Hepatocyte (in vitro differentiated cells): Measurements from ENCODE around the gene TSPEAR. TPM values are rescaled to one million over a fixed set of nuclear protein-coding genes. Genes with fewer than 3 reads are reported as not detected.

Experiments used
- DNase-seq: peaks from one replicate; pipeline ENCODE4 v3.0.0-alpha.2; 2016; ENCODE audit warnings: low spot score
- H2AFZ ChIP-seq: fragments of 200-600 bp; sonication (generic); 2 replicates; pipeline ENCODE4 v1.6.0; 2016; ENCODE audit warnings: antibody characterized with exemption, mild to moderate bottlenecking
- H3K27ac ChIP-seq: fragments of 200-600 bp; sonication (generic); 2 replicates; pipeline ENCODE4 v1.5.1; 2016; ENCODE audit warnings: mild to moderate bottlenecking
- H3K27me3 ChIP-seq: fragments of 200-600 bp; sonication (generic); 2 replicates; pipeline ENCODE4 v1.6.1; 2016
- H3K36me3 ChIP-seq: fragments of 200-600 bp; sonication (generic); replicated peaks from 2 replicates; pipeline ENCODE4 v1.5.1; 2016; ENCODE audit warnings: low read depth; ENCODE audit not compliant: insufficient read depth
- H3K4me1 ChIP-seq: fragments of 200-600 bp; sonication (generic); 2 replicates; pipeline ENCODE4 v1.5.1; 2016; ENCODE audit warnings: mild to moderate bottlenecking, moderate library complexity; ENCODE audit not compliant: insufficient read depth
- H3K4me2 ChIP-seq: fragments of 200-600 bp; sonication (generic); 2 replicates; pipeline ENCODE4 v1.6.0; 2016
- H3K4me3 ChIP-seq: fragments of 200-600 bp; sonication (generic); 2 replicates; pipeline ENCODE4 v1.5.1; 2016; ENCODE audit warnings: mild to moderate bottlenecking
- H3K79me2 ChIP-seq: fragments of 200-600 bp; sonication (generic); 2 replicates; pipeline ENCODE4 v1.6.0; 2017; ENCODE audit warnings: mild to moderate bottlenecking
- H3K9me2 ChIP-seq: fragments of 200-600 bp; sonication (generic); replicated peaks from 2 replicates; pipeline ENCODE4 v1.6.0; 2017; ENCODE audit warnings: mild to moderate bottlenecking; ENCODE audit not compliant: insufficient read depth
- H3K9me3 ChIP-seq: fragments of 200-600 bp; sonication (generic); 2 replicates; pipeline ENCODE4 v1.5.1; 2016; ENCODE audit warnings: low read depth, mild to moderate bottlenecking
- H4K20me1 ChIP-seq: fragments of 200-600 bp; sonication (generic); 2 replicates; pipeline ENCODE4 v1.6.0; 2016; ENCODE audit warnings: mild to moderate bottlenecking; ENCODE audit not compliant: insufficient read depth, poor library complexity, severe bottlenecking
- EZH2 ChIP-seq: fragments of 200-600 bp; sonication (generic); IDR thresholded peaks from 2 replicates; pipeline ENCODE4 v1.6.1; 2016; ENCODE audit warnings: antibody characterized with exemption, mild to moderate bottlenecking, borderline replicate concordance
- EZH2phosphoT487 ChIP-seq: fragments of 200-600 bp; sonication (generic); IDR thresholded peaks from one replicate; pipeline ENCODE4 v1.6.1; 2018; ENCODE audit warnings: antibody characterized with exemption, mild to moderate bottlenecking, low read depth, moderate library complexity; ENCODE audit not compliant: unreplicated experiment, severe bottlenecking
- WGBS: methylation state at CpG from one replicate; pipeline ENCODE4 v1.1.6; 2016; ENCODE audit warnings: low lambda C conversion rate; ENCODE audit errors: missing lambda C conversion rate; 5-methylcytosine and 5-hydroxymethylcytosine counted together
- polyA plus RNA-seq: library from polyadenylated mRNA; unstranded; fragments of >200 nt; fragmentation: Nextera tagmentation; extraction: Ambion mirVana; gene quantifications from 2 replicates; pipeline ENCODE4 v1.2.1, GENCODE V29; 2016
- total RNA-seq: library from RNA; depleted of rRNA; stranded (reverse); fragments of >200 nt; gene quantifications from 2 replicates; pipeline ENCODE4 v1.2.3, GENCODE V29; 2014
- TF ChIP-seq, protein P1 (sequence below): fragments of 200-600 bp; sonication (generic); IDR thresholded peaks from 2 replicates; pipeline ENCODE4 v1.5.1; 2016; ENCODE audit warnings: antibody characterized with exemption, mild to moderate bottlenecking; ENCODE audit not compliant: poor library complexity

Gene TSPEAR
- total and polyA plus RNA-seq, 2 experiments from 2014 or later = 0.35 TPM; not detected in 1

DNA sequence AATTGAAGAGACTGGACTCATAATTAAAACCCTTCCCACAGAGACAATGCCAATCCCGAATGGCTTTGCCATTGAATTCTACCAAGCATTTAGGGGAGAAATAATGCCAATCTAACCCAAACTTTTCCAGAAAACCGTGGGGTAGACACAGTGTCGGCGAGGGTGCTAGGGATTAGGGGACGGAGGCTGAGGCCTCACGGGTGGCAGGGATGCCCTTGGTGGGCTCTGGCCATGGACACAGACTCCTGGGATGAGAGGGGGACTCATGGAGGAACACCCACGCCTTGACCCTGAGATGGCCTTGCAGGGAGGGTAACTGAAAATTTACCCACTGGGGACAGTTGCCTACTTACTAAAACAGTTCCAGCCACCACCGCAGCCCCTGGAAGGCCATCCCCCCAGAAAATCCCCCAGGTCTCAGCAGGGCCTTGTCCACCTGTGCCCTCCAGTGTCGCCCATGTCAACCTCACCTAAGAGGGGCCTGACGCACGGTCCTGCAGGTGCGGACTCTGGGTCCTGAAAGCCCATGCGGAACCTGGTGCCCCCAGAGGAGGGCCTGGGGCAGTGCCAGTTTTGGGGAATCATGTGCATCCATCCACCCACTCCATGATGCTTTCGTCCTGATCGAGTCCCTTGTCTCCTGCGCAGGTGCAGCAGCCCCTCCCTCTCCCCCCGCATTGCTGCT lies 132.9 kb downstream of the TSPEAR start:
- Histone ChIP-seq H3K36me3 (no peaks in the 10 kb centered on the region), H3K4me1 (peaks cover 3% of the 10 kb centered on the region), H3K4me2 (no peak overlapping the region), H3K9me2 (no peaks in the 10 kb centered on the region), H3K27ac (no peak overlapping the region), H4K20me1 (no peaks in the 10 kb centered on the region), H3K9me3 (no peaks in the 10 kb centered on the region), H3K4me3 (no peak overlapping the region), H3K79me2 (no peaks in the 10 kb centered on the region), H3K27me3 (no peaks in the 10 kb centered on the region), H2AFZ (no peak overlapping the region)
- DNase-seq = no peak
- 93% methylated on average over 16 of the region's 17 CpGs for WGBS
- no peak for TF ChIP-seq EZH2phosphoT487
- no peak for TF ChIP-seq EZH2
- TF ChIP-seq, protein P1, sequence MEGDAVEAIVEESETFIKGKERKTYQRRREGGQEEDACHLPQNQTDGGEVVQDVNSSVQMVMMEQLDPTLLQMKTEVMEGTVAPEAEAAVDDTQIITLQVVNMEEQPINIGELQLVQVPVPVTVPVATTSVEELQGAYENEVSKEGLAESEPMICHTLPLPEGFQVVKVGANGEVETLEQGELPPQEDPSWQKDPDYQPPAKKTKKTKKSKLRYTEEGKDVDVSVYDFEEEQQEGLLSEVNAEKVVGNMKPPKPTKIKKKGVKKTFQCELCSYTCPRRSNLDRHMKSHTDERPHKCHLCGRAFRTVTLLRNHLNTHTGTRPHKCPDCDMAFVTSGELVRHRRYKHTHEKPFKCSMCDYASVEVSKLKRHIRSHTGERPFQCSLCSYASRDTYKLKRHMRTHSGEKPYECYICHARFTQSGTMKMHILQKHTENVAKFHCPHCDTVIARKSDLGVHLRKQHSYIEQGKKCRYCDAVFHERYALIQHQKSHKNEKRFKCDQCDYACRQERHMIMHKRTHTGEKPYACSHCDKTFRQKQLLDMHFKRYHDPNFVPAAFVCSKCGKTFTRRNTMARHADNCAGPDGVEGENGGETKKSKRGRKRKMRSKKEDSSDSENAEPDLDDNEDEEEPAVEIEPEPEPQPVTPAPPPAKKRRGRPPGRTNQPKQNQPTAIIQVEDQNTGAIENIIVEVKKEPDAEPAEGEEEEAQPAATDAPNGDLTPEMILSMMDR = no peak

DNA sequence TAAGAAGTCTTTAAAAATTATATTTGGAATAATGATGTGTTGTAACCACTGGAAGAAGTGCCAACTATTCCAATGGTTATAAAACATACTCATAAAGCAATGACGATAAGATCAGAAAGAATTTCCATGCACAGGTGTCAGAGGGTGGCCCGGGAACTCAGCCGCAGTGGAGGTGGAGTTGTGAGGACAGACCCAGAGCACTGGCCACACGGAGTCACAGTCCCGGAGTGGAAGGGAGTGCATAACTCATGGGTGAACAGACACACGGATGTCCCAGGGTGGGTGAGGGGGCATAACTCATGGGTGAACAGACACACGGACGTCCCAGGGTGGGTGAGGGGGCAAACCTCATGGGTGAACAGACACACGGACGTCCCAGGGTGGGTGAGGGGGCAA lies 135.3 kb downstream of the TSPEAR start:
- no peak overlapping the region for H3K4me2 ChIP-seq
- no peaks in the 10 kb centered on the region for H3K9me3 ChIP-seq
- H3K4me3 ChIP-seq = no peak overlapping the region
- H3K4me1 ChIP-seq = peaks cover 3% of the 10 kb centered on the region
- no peaks in the 10 kb centered on the region for H4K20me1 ChIP-seq
- no peaks in the 10 kb centered on the region for H3K79me2 ChIP-seq
- TF ChIP-seq, protein P1 = no peak
- TF ChIP-seq EZH2phosphoT487 (no peak), EZH2 (no peak)
- H2AFZ ChIP-seq = no peak overlapping the region
- 96% methylated on average over 10 of the region's 10 CpGs for WGBS
- DNase-seq = no peak
- no peaks in the 10 kb centered on the region for H3K9me2 ChIP-seq
- H3K27ac ChIP-seq = no peak overlapping the region
- no peaks in the 10 kb centered on the region for H3K27me3 ChIP-seq
- H3K36me3 ChIP-seq = no peaks in the 10 kb centered on the region

DNA sequence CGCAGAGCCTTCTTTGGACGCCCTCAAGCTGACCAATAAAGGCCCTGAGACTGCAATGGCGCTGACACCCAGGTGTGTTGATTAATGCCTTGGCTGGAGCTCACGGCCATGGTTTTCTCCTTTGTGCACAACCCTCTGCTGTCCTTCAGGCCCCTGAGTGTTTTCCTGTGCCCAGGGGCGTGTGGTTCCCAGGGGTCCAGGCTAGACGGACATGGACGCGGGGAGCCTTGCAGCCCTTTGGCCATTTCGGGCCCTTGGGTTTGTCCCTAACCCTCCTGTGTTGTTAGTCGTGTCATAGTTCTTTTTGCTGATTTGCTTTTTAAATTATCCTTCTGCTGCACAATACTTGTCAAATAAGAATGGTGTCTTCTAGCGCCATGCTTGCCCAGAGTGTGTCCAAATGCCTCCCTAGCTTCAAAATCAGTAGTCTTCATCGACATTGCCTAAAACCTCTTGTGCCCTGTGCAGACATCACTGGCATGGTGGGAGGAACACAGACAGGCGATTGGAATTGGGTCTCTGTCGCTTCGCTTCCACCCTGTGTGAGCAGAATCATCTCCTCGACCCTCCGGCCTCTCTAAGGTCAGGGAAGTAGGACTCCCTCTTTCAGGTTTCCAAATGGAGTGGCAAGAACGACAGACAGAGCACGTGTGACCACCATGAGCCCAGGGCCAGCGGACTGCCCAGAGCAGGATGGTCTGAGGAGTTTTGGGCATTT lies 135.9 kb downstream of the TSPEAR start:
- H3K4me3 ChIP-seq = no peak overlapping the region
- H2AFZ ChIP-seq = no peak overlapping the region
- no peak for DNase-seq
- H3K27ac ChIP-seq = no peak overlapping the region
- no peaks in the 10 kb centered on the region for H3K79me2 ChIP-seq
- no peak overlapping the region for H3K4me2 ChIP-seq
- no peaks in the 10 kb centered on the region for H3K9me2 ChIP-seq
- WGBS = 93% methylated on average over 20 of the region's 20 CpGs
- TF ChIP-seq EZH2phosphoT487 (no peak), EZH2 (no peak)
- TF ChIP-seq, protein P1 = no peak
- peaks cover 3% of the 10 kb centered on the region for H3K4me1 ChIP-seq
- H4K20me1 ChIP-seq = no peaks in the 10 kb centered on the region
- no peaks in the 10 kb centered on the region for H3K36me3 ChIP-seq
- H3K9me3 ChIP-seq = no peaks in the 10 kb centered on the region
- no peaks in the 10 kb centered on the region for H3K27me3 ChIP-seq
